K562 (cell line): ENCODE results near the gene ODAD2. TPM values are rescaled to one million over a fixed set of nuclear protein-coding genes. Genes with fewer than 3 reads are reported as not detected.

Experiments
- ATAC-seq: fragments of 200-7000 bp; cut with Tn5 transposase; 3 replicates; pipeline ENCODE4 v1.9.1; 2020; ENCODE audit warnings: moderate library complexity
- BruUV-seq: library from RNA; stranded (reverse); fragments of 400-500 nt; replicated peaks from 2 replicates; lab custom pipeline; 2021; lab: Mats Ljungman, UMichigan
- CTCF ChIA-PET: fragments of 300-600 bp; formaldehyde crosslinking; extraction: SDS; loops from one replicate; lab custom pipeline; 2021; ENCODE audit warnings: low intra/inter-chr PET ratio; lab: Yijun Ruan, JAX
- POLR2A ChIA-PET: fragments of 300-600, 350-650 bp; sonication (Branson Sonifier 250); formaldehyde crosslinking; extraction: SDS; loops from one replicate; lab custom pipeline; 2021; ENCODE audit warnings: antibody characterized with exemption, inconsistent platforms; lab: Yijun Ruan, JAX
- DNase-seq, 4 experiments: peaks; one replicate each; pipeline versions ENCODE4 v3.0.0 to v3.0.0-alpha.2; 2011 to 2018; ENCODE audit warnings: low spot score in 3 of 4, mixed read lengths in 3 of 4; ENCODE audit errors: extremely low read depth in 1 of 4
- FAIRE-seq: peaks from 2 replicates; lab custom pipeline; 2011; peaks lifted over from hg19 to GRCh38; lab: Jason Lieb, UNC
- H2AFZ ChIP-seq: 2 replicates; pipeline ENCODE4 v1.6.0; 2011; ENCODE audit warnings: low read depth, low read length, control low read depth, inconsistent platforms
- H3K27ac ChIP-seq: fragments of 200-600 bp; 3 replicates; pipeline ENCODE4 v1.8.0; 2011; ENCODE audit warnings: low read depth, mild to moderate bottlenecking, control low read depth, inconsistent platforms, low read length, moderate library complexity, mixed read lengths; ENCODE audit errors: extremely low read depth
- H3K27me3 ChIP-seq, 2 experiments: fragments of 300-600 bp in 1 of 2; 2 replicates in 1 of 2; 3 replicates in 1 of 2; pipeline versions ENCODE4 v1.6.0 to v1.8.0; 2011; ENCODE audit warnings: inconsistent platforms in 2 of 2, low read length in 2 of 2, mild to moderate bottlenecking in 1 of 2, mixed read lengths in 1 of 2, moderate library complexity in 1 of 2; ENCODE audit not compliant: control insufficient read depth in 2 of 2, insufficient read depth in 2 of 2
- H3K36me3 ChIP-seq: fragments of 300-600 bp; 3 replicates; pipeline ENCODE4 v1.8.0; 2011; ENCODE audit warnings: mild to moderate bottlenecking, low read length, inconsistent platforms; ENCODE audit not compliant: control insufficient read depth, insufficient read depth
- H3K4me1 ChIP-seq, 2 experiments: fragments of 200-600 bp in 1 of 2; replicated peaks in 1 of 2; 2 replicates in 1 of 2; 3 replicates in 1 of 2; pipeline versions ENCODE4 v1.5.1 to v1.8.0; 2011; ENCODE audit warnings: inconsistent platforms in 2 of 2, low read length in 2 of 2, mild to moderate bottlenecking in 1 of 2, mixed read lengths in 1 of 2, moderate library complexity in 1 of 2; ENCODE audit not compliant: control insufficient read depth in 2 of 2, insufficient read depth in 2 of 2
- H3K4me2 ChIP-seq: 2 replicates; pipeline ENCODE4 v1.6.1; 2011; ENCODE audit warnings: low read length, control low read depth, inconsistent platforms, mixed read lengths; ENCODE audit not compliant: insufficient read depth
- H3K4me3 ChIP-seq: fragments of 200-600 bp; sonication (generic), shearing (Covaris generic); 2 replicates; pipeline ENCODE4 v1.5.1; 2016; ENCODE audit warnings: control low read depth, inconsistent platforms
- H3K79me2 ChIP-seq: fragments of 200-600 bp; 3 replicates; pipeline ENCODE4 v1.8.0; 2011; ENCODE audit warnings: low read length, inconsistent platforms; ENCODE audit not compliant: control insufficient read depth, insufficient read depth
- H3K9ac ChIP-seq, 2 experiments: 2 replicates each; pipeline versions ENCODE4 v1.6.0 to v1.6.1; 2011; ENCODE audit warnings: low read depth in 2 of 2, low read length in 2 of 2, control low read depth in 1 of 2, inconsistent platforms in 1 of 2, mild to moderate bottlenecking in 1 of 2, mixed read lengths in 1 of 2; ENCODE audit not compliant: insufficient read depth in 1 of 2
- H3K9me1 ChIP-seq: one replicate; pipeline ENCODE4 v1.6.0; 2011; ENCODE audit warnings: inconsistent platforms, mild to moderate bottlenecking, low read length, moderate library complexity; ENCODE audit not compliant: control insufficient read depth, insufficient read depth
- H3K9me3 ChIP-seq: replicated peaks from 2 replicates; pipeline ENCODE4 v1.5.1; 2011; ENCODE audit warnings: low read depth, low read length, inconsistent platforms; ENCODE audit not compliant: control insufficient read depth, insufficient read depth
- H4K20me1 ChIP-seq: replicated peaks from 2 replicates; pipeline ENCODE4 v1.6.1; 2011; ENCODE audit warnings: low read length, inconsistent platforms, mixed read lengths; ENCODE audit not compliant: control insufficient read depth, insufficient read depth
- CXXC5 ChIP-seq: fragments of 250-450 bp; sonication (Bioruptor Pico); IDR thresholded peaks from 2 replicates; pipeline ENCODE4 v1.8.0; 2022; ENCODE audit warnings: inconsistent platforms, mild to moderate bottlenecking, moderate library complexity
- HEY1 ChIP-seq: fragments of 250-450 bp; sonication (Bioruptor Pico); IDR thresholded peaks from 2 replicates; pipeline ENCODE4 v1.5.0; 2020; ENCODE audit warnings: mild to moderate bottlenecking, moderate library complexity, borderline replicate concordance
- HOXB6 ChIP-seq: fragments of 250-450 bp; sonication (Bioruptor Pico); IDR thresholded peaks from 2 replicates; pipeline ENCODE4 v1.5.1; 2022; ENCODE audit warnings: mild to moderate bottlenecking, borderline replicate concordance
- MTA2 ChIP-seq: fragments of 450-650 bp; IDR thresholded peaks from 2 replicates; pipeline ENCODE4 v1.6.1; 2016; ENCODE audit warnings: low read depth
- POLR2H ChIP-seq: IDR thresholded peaks from 2 replicates; pipeline ENCODE4 v1.6.1; 2016; ENCODE audit warnings: missing genetic modification characterization, low read depth, mild to moderate bottlenecking, control low read depth, missing compliant biosample characterization, moderate library complexity
- RBBP5 ChIP-seq: fragments of 200-600 bp; sonication (generic); IDR thresholded peaks from 2 replicates; pipeline ENCODE4 v1.6.1; 2012; ENCODE audit warnings: borderline replicate concordance, mild to moderate bottlenecking, low read length, control low read depth, inconsistent platforms; ENCODE audit not compliant: insufficient read depth, poor library complexity, severe bottlenecking
- U2AF1 ChIP-seq: fragments of 200-400 bp; formaldehyde crosslinking; optimal IDR thresholded peaks from 2 replicates; pipeline ENCODE3; 2017; ENCODE audit warnings: mild to moderate bottlenecking, low read depth, low read length, moderate library complexity
- ZNF282 ChIP-seq: sonication (generic); formaldehyde crosslinking; IDR thresholded peaks from 2 replicates; pipeline ENCODE4 v1.8.1; 2023; ENCODE audit warnings: missing genetic modification reagents
- WGBS: fragments of 100-300 bp; shearing (Covaris generic); methylation state at CpG from one replicate; pipeline ENCODE4 v1.1.6; 2016; ENCODE audit warnings: low coverage, mixed read lengths; ENCODE audit not compliant: insufficient coverage; ENCODE audit errors: missing lambda C conversion rate; 5-methylcytosine and 5-hydroxymethylcytosine counted together
- in situ Hi-C: fragments of 300-500 bp; cut with MboI; formaldehyde crosslinking; loops from 4 replicates; pipeline ENCODE4 v1.15.0; 2018; ENCODE audit warnings: inconsistent platforms, mixed read lengths
- intact Hi-C: fragments of 100-400 bp; cut with micrococcal nuclease; formaldehyde crosslinking; loops from 2 replicates; pipeline ENCODE4 v1.14.2; 2022
- polyA plus RNA-seq, 8 experiments: library from polyadenylated mRNA; depleted of rRNA in 4 of 8; stranded (reverse) in 5 of 8; unstranded in 3 of 8; fragments of >200 nt; fragmentation: Nextera tagmentation in 2 of 8; fragmentation: Illumina TruSeq in 1 of 8; extraction: Ambion mirVana in 2 of 8; extraction: Trizol in 1 of 8; gene quantifications; 2 replicates each; pipeline versions ENCODE4 v1.2.1 to v1.2.3, GENCODE V29; 2011 to 2014; ENCODE audit warnings: inconsistent platforms in 1 of 8, missing spikeins in 1 of 8
- total RNA-seq, 7 experiments: library from RNA; depleted of rRNA in 6 of 7; stranded (reverse); fragments of >200 nt in 6 of 7; fragmentation: Illumina TruSeq in 2 of 7; extraction: Trizol in 2 of 7; gene quantifications; 2 replicates each; pipeline versions ENCODE4 v1.2.1 to v1.2.3, GENCODE V29; 2011 to 2021; ENCODE audit warnings: low replicate concordance in 1 of 7
- TF ChIP-seq, protein P1 (sequence below): fragments of 450-650 bp; IDR thresholded peaks from 2 replicates; pipeline ENCODE4 v1.6.1; 2018; ENCODE audit not compliant: partially characterized antibody
- TF ChIP-seq, protein P2 (sequence below): fragments of 250-450 bp; sonication (Bioruptor Pico); IDR thresholded peaks from 2 replicates; pipeline ENCODE4 v1.4.0; 2020; ENCODE audit warnings: mild to moderate bottlenecking, moderate library complexity, borderline replicate concordance

ODAD2 gene
- total and polyA plus RNA-seq, 9 of the 15 experiments (the other 6 are each of a cell fraction or from before 2014, with no cell fraction given): not detected

DNA sequence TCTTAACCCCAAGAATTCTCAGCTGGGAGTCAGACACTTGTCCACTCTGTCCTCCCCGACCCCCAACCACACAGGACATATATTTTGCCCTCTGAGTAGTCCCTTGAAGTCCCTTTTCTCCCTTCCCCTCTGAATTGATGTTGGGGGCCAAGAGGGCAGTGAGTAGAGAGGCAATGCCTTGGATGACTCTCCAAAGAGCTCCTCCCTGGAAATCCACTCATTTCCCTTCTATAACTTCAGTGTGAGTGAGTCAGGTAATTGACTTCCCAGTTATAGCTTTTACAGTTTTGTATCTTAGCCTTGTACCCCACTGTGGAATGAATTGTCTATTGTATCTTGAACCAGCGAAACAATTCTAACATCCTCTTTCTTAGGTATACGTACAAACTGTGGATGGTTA is 9.2 kb upstream of the ODAD2 start:
- no peak overlapping the region for H2AFZ ChIP-seq
- no peaks in the 10 kb centered on the region for H3K4me1 ChIP-seq
- no peaks in the 10 kb centered on the region for H3K27me3 ChIP-seq
- no peak for DNase-seq
- CTCF ChIA-PET: no interaction called here
- ATAC-seq: no peak
- no peak overlapping the region for H3K27ac ChIP-seq
- in situ Hi-C loops (no loop called here), intact Hi-C loops (no loop called here)
- H3K4me3 ChIP-seq: no peak overlapping the region
- no peak for FAIRE-seq
- H3K9ac ChIP-seq: no peak overlapping the region
- H3K9me1 ChIP-seq: no peaks in the 10 kb centered on the region
- WGBS: 0% methylated on average over 3 of the region's 3 CpGs
- no TSS peak for BruUV-seq
- no peak overlapping the region for H3K4me2 ChIP-seq
- H3K79me2 ChIP-seq: no peaks in the 10 kb centered on the region
- TF ChIP-seq, protein P1, sequence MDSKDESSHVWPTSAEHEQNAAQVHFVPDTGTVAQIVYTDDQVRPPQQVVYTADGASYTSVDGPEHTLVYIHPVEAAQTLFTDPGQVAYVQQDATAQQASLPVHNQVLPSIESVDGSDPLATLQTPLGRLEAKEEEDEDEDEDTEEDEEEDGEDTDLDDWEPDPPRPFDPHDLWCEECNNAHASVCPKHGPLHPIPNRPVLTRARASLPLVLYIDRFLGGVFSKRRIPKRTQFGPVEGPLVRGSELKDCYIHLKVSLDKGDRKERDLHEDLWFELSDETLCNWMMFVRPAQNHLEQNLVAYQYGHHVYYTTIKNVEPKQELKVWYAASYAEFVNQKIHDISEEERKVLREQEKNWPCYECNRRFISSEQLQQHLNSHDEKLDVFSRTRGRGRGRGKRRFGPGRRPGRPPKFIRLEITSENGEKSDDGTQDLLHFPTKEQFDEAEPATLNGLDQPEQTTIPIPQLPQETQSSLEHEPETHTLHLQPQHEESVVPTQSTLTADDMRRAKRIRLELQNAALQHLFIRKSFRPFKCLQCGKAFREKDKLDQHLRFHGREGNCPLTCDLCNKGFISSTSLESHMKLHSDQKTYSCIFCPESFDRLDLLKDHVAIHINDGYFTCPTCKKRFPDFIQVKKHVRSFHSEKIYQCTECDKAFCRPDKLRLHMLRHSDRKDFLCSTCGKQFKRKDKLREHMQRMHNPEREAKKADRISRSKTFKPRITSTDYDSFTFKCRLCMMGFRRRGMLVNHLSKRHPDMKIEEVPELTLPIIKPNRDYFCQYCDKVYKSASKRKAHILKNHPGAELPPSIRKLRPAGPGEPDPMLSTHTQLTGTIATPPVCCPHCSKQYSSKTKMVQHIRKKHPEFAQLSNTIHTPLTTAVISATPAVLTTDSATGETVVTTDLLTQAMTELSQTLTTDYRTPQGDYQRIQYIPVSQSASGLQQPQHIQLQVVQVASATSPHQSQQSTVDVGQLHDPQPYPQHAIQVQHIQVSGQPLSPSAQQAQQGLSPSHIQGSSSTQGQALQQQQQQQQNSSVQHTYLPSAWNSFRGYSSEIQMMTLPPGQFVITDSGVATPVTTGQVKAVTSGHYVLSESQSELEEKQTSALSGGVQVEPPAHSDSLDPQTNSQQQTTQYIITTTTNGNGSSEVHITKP: no peak
- TF ChIP-seq CXXC5 (CRISPR knock-in tag): no peak
- TF ChIP-seq RBBP5: no peak
- TF ChIP-seq, protein P2, sequence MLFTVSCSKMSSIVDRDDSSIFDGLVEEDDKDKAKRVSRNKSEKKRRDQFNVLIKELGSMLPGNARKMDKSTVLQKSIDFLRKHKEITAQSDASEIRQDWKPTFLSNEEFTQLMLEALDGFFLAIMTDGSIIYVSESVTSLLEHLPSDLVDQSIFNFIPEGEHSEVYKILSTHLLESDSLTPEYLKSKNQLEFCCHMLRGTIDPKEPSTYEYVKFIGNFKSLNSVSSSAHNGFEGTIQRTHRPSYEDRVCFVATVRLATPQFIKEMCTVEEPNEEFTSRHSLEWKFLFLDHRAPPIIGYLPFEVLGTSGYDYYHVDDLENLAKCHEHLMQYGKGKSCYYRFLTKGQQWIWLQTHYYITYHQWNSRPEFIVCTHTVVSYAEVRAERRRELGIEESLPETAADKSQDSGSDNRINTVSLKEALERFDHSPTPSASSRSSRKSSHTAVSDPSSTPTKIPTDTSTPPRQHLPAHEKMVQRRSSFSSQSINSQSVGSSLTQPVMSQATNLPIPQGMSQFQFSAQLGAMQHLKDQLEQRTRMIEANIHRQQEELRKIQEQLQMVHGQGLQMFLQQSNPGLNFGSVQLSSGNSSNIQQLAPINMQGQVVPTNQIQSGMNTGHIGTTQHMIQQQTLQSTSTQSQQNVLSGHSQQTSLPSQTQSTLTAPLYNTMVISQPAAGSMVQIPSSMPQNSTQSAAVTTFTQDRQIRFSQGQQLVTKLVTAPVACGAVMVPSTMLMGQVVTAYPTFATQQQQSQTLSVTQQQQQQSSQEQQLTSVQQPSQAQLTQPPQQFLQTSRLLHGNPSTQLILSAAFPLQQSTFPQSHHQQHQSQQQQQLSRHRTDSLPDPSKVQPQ (CRISPR knock-in tag): no peak
- no peak for TF ChIP-seq HEY1 (CRISPR knock-in tag)
- no peak for TF ChIP-seq U2AF1
- no peak for TF ChIP-seq HOXB6 (CRISPR knock-in tag)
- TF ChIP-seq POLR2H (tag): no peak
- TF ChIP-seq MTA2: no peak
- TF ChIP-seq ZNF282: no peak
- TF ChIP-seq, all 486 proteins: peak for 0
- no peaks in the 10 kb centered on the region for H3K9me3 ChIP-seq
- no peaks in the 10 kb centered on the region for H4K20me1 ChIP-seq
- no peaks in the 10 kb centered on the region for H3K36me3 ChIP-seq
- POLR2A ChIA-PET: no interaction called here
